GM18909 (cell line): Measurements from ENCODE around the gene DNM2.
A peak's percentile ranks its signal among the peaks of the same experiment; 100 is the strongest.

Experiments used
- ATAC-seq: cut with Tn5 transposase; IDR thresholded peaks from one replicate; pipeline ENCODE4 v1.9.1; 2021; ENCODE audit warnings: mild to moderate bottlenecking; ENCODE audit not compliant: unreplicated experiment, poor library complexity

DNM2 gene

DNA sequence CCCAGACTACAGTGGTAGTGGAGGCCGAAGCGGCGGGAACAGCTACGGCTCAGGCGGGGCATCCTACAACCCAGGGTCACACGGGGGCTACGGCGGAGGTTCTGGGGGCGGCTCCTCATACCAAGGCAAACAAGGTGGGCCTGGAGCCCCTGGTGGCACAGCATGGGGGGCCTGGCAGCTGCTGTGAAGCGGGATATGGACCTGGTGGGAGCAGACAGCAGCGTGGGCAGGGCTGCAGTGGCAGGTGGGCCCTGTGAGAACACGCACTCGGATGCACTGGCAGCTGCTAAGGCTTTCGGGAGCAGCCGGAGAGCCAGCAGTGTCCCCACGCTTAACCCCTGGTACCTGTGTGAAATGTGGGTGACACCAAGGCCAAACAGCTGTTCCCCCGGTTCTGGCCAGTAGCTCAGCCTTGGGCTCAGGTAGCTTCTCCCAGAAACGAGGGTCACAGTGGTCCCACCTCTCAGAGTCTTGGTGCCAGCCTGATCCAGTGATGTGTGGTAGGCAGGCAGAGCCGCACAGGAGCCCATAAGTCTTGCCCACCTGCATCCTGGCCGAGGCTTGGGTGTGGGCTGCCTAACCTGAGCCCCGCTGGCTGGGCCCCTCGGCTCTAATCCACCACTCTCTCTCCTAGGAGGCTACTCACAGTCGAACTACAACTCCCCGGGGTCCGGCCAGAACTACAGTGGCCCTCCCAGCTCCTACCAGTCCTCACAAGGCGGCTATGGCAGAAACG, 29.2 kb upstream of the DNM2 start:
- no peak for ATAC-seq

DNA sequence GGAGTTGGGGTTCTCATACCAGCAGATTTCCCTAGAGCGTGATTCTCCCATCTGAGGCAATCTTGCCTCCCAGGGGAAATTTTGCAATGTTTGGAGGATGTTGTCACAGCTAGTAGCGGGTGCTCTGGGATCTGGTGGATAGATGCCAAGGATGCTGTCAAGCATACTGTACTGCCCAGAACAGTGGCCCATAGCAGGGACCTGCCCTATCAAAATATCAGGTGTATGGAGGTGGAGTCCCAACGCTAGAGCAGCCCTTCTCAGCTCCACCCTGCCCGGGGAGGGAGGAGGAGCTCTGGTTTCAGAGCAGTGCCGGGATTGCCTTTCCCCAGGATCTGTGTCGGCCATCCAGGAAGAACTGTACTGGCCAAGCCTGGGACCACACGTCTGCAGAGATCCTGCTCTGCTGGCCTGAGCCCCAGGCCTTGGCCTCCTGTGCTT, 27.5 kb upstream of the DNM2 start:
- no peak for ATAC-seq

- no peak for ATAC-seq
Measured at GRCh38 chr19:10691178-10691881, 26.5 kb upstream of the DNM2 start.

- ATAC-seq: no peak
Measured at GRCh38 chr19:10691883-10692282, 26.0 kb upstream of the DNM2 start.

DNA sequence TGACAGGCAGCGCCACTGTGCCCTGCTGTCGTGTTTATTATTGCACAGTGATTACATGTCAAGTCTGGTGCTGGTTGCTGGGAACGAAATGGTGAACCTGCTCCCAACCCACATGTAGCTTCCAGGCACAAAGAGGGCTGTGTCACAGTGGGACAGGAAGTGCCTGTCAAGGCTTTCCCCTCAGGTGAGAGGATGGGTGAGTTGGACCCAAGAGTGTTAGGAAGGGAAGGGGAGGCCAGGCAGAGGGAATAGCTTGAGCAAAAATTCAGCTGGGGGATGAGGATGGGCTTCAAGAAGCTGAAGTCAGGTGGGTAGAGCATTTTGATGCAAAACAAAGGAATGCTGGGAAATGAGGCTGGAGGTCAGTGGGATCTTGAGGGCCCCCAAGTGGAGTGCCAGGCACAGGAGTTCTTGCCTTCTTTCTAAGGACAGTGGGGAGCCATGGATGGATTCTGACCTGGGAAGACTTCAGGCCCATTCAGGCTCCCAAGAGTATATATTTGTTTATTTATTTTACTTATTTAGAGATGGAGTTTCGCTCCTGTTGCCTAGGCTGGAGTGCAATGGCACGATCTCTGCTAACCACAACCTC, 25.1 kb upstream of the DNM2 start:
- ATAC-seq: no peak

DNA sequence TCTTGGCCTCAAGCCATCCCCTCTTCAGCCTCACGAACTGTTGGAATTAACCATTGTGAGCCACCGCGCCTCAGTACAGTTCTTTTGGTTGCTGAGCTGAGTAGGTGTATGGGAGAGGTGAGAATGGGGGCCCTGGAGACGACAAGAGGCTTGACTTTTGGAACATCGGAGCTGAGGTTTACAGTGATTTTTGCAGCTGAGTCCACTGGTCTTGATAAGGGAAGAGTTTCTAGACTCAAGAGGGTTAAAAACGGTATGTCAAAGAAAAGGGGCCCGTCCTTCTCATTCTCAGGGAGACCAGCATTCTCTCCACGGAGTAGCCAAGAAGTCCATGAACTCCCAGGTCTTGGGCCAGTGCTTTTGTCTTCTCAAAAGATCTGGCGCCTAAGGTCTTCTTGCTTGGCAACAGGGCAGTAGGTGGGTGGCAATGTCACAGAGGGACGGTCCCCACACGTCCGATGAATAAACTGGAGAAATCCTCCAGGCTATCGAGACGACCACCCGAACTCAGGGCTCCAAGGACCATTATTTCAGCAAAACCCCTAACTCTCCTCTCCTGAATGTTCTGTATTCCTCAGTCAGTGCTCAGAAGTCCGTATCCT, 23.1 kb upstream of the DNM2 start:
- ATAC-seq: no peak

DNA sequence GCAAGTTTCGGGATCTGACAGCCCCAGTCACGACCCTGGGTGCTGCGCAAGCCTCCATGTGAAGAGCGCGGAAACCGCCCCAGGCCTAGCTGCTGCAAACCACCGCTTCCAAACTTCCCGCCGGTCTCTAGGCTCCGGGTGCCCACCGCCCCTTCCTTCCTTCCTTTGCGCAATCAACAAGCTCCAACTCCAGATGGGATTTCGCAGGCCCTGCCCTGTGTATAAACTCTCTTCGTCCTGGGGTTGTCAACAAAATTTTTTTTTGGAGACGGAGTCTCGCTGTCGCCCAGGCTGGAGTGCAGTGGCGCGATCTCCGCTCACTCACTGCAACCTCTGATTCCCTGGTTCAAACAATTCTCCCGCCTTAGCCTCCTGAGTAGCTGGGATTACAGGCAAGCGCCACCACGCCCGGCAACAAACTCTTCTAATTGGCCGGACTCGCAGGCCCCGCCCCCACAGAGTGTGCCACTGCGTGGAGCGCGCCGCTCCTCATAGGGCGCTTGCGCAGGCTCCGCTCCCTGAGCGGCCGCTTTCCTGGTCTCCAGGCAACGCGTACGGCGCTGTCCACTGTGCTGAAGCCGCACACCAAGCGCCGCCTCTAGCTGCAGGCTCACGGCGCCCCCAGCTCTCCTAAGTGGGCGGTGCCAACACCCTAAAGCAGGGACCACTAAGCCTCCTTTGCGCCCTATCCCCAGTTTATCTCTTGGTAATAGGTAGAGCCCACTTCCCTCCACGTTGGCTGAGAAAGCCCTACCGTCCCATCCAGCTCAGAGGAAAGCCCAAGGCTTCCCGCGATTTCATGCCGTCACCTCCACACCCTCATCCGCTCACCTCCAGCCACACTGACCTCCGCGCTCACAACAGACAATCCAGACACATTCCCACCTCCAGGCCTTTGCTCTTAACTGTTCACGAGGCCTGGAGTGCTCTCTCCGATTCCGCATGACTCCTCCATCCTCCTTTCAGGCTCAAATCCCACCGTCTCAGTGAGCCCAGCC, 22.2 kb upstream of the DNM2 start:
- peak; percentile 86 for ATAC-seq

GRCh38 chr19:10699650-10700335, 18.1 kb upstream of the DNM2 start:
- no peak for ATAC-seq

GRCh38 chr19:10701955-10702525, 15.8 kb upstream of the DNM2 start:
- peak; percentile 29 for ATAC-seq

- no peak for ATAC-seq
Measured at GRCh38 chr19:10706990-10707389, 10.9 kb upstream of the DNM2 start.

GRCh38 chr19:10707440-10707839, 10.4 kb upstream of the DNM2 start:
- no peak for ATAC-seq

GRCh38 chr19:10708291-10708690, 9.6 kb upstream of the DNM2 start:
- no peak for ATAC-seq

GRCh38 chr19:10712045-10712444, 5.8 kb upstream of the DNM2 start:
- no peak for ATAC-seq

GRCh38 chr19:10712754-10713153, 5.1 kb upstream of the DNM2 start:
- ATAC-seq: no peak

GRCh38 chr19:10713317-10713716, 4.6 kb upstream of the DNM2 start:
- no peak for ATAC-seq

DNA sequence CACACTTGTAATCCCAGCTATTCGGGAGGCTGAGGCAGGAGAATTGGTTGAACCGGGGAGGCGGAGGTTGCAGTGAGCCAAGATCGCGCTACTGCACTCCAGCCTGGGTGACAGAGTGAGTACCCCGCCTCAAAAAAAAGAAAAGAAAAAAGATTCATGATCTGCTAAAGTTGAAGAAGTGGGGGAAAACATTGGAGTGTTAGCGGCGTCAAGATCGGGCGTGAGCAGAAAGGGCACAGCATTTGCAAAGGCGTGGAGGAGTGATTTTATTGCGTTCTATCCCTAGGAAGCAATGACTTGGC, 874 bp upstream of the DNM2 start:
- ATAC-seq: no peak

- peak; percentile 26 for ATAC-seq
Measured at GRCh38 chr19:10718205-10719196, 622 bp downstream of the DNM2 start.

GRCh38 chr19:10719466-10719961, 1.6 kb downstream of the DNM2 start:
- ATAC-seq: no peak
